Activated CD4-positive, alpha-beta memory T cell treated with anti-CD3 and anti-CD28 coated beads, Interleukin-2, amount 10 ng/mL, durations not matched to agents 7 days and 5 days (primary cell): ENCODE results near the gene SLC22A3. TPM values are rescaled to one million over a fixed set of nuclear protein-coding genes. Genes with fewer than 3 reads are reported as not detected.
"Not testable (repeated sequence)": the region's sequence is repeated elsewhere in the genome, so short reads cannot be mapped to it uniquely, and the experiment has no call there.

Experiments
- CTCF ChIA-PET: fragments of 350-600 bp; sonication (Branson Sonifier 250); formaldehyde crosslinking; loops from one replicate; lab custom pipeline; 2021; ENCODE audit warnings: antibody characterized with exemption, inconsistent platforms; lab: Charles Lee
- POLR2A ChIA-PET: fragments of 350-600 bp; sonication (Branson Sonifier 250); formaldehyde crosslinking; loops from one replicate; lab custom pipeline; 2021; ENCODE audit warnings: antibody characterized with exemption; lab: Charles Lee
- DNase-seq: peaks from one replicate; pipeline ENCODE4 v3.0.0-alpha.2; 2020
- H3K27ac Mint-ChIP-seq: one replicate; pipeline ENCODE4 v1.8.0; 2021; ENCODE audit warnings: mild to moderate bottlenecking, mixed read lengths
- H3K27me3 Mint-ChIP-seq: one replicate; pipeline ENCODE4 v1.8.0; 2021; ENCODE audit warnings: mixed read lengths
- H3K36me3 Mint-ChIP-seq: one replicate; pipeline ENCODE4 v1.8.0; 2021; ENCODE audit warnings: low read depth, mixed read lengths
- H3K4me1 Mint-ChIP-seq: one replicate; pipeline ENCODE4 v1.8.0; 2021; ENCODE audit warnings: mixed read lengths
- H3K4me3 Mint-ChIP-seq: one replicate; pipeline ENCODE4 v1.8.0; 2021; ENCODE audit warnings: mild to moderate bottlenecking, mixed read lengths
- H3K9me3 Mint-ChIP-seq: one replicate; pipeline ENCODE4 v1.8.0; 2021; ENCODE audit warnings: mixed read lengths
- total RNA-seq, 2 experiments: library from RNA; stranded (reverse); gene quantifications; one replicate each; pipeline ENCODE4 v1.2.3, GENCODE V29; 2021

Gene SLC22A3
- total RNA-seq, 2 experiments from 2014 or later: not detected

- Mint-ChIP-seq H3K4me3 (no peak overlapping the region), H3K4me1 (peaks cover 26% of the 10 kb centered on the region), H3K27me3 (peaks cover 6% of the 10 kb centered on the region), H3K36me3 (peaks cover 22% of the 10 kb centered on the region), H3K27ac (no peak overlapping the region), H3K9me3 (peaks cover 14% of the 10 kb centered on the region)
- CTCF ChIA-PET: interaction anchor here (0.7 to 1.9 kb wide), 15 partner anchors 9 to 764 kb away, joined by 3 to 22 read pairs (median 4); no protein-coding TSS in a partner anchor
- POLR2A ChIA-PET: interaction anchor here (1.2 kb wide), 1 partner anchor 317 kb away, joined by 4 read pairs; no protein-coding TSS in a partner anchor
- DNase-seq: peak; percentile 74
Observed at GRCh38 chr6:160455541-160456213, 107.5 kb downstream of the SLC22A3 start.

GRCh38 chr6:160456214-160456546 lies 108.0 kb downstream of the SLC22A3 start:
- POLR2A ChIA-PET: interaction anchor here (1.2 kb wide), 1 partner anchor 318 kb away, joined by 4 read pairs; no protein-coding TSS in a partner anchor
- H3K9me3 Mint-ChIP-seq: peaks cover 17% of the 10 kb centered on the region
- H3K27me3 Mint-ChIP-seq: peaks cover 6% of the 10 kb centered on the region
- H3K4me1 Mint-ChIP-seq: peaks cover 31% of the 10 kb centered on the region
- H3K27ac Mint-ChIP-seq: no peak overlapping the region
- H3K4me3 Mint-ChIP-seq: no peak overlapping the region
- CTCF ChIA-PET: interaction anchor here (1.0 to 1.9 kb wide), 8 partner anchors 8 to 603 kb away, joined by 3 to 22 read pairs (median 9); no protein-coding TSS in a partner anchor
- DNase-seq: no peak
- peaks cover 27% of the 10 kb centered on the region for H3K36me3 Mint-ChIP-seq

- POLR2A ChIA-PET: no interaction called here
- CTCF ChIA-PET: interaction anchor here (1.4 kb wide), 1 partner anchor 62 kb away, joined by 4 read pairs; no protein-coding TSS in a partner anchor
- Mint-ChIP-seq H3K4me1 (peaks cover 45% of the 10 kb centered on the region), H3K27ac (no peak overlapping the region), H3K9me3 (peaks cover 26% of the 10 kb centered on the region), H3K4me3 (no peak overlapping the region), H3K36me3 (peaks cover 38% of the 10 kb centered on the region), H3K27me3 (peaks cover 6% of the 10 kb centered on the region)
- no peak for DNase-seq
Observed at GRCh38 chr6:160457823-160458222, 109.6 kb downstream of the SLC22A3 start.

- Mint-ChIP-seq H3K4me1 (peaks cover 58% of the 10 kb centered on the region), H3K27me3 (peaks cover 4% of the 10 kb centered on the region), H3K27ac (peak overlapping the region; percentile 86), H3K36me3 (peaks cover 58% of the 10 kb centered on the region), H3K9me3 (peaks cover 34% of the 10 kb centered on the region), H3K4me3 (peak overlapping the region; percentile 13)
- DNase-seq: peak; percentile 21
- ChIA-PET CTCF (no interaction called here), POLR2A (interaction anchor here (0.6 to 2.4 kb wide), 3 partner anchors 16 to 700 kb away, joined by 3 to 16 read pairs (median 7); partner anchors contain the start of gene ACAT2)
Observed at GRCh38 chr6:160461641-160462040, 113.5 kb downstream of the SLC22A3 start.

GRCh38 chr6:160462116-160462515 lies 113.9 kb downstream of the SLC22A3 start:
- CTCF ChIA-PET: interaction anchor here (0.6 to 2.3 kb wide), 3 partner anchors 57 to 733 kb away, joined by 3 to 14 read pairs (median 3); partner anchors contain the start of gene TCP1
- POLR2A ChIA-PET: interaction anchor here (0.7 to 2.4 kb wide), 7 partner anchors 38 to 701 kb away, joined by 3 to 16 read pairs (median 3); partner anchors contain the start of genes ACAT2 and TCP1
- Mint-ChIP-seq H3K36me3 (peaks cover 61% of the 10 kb centered on the region), H3K4me3 (peak overlapping the region; percentile 28), H3K9me3 (peaks cover 32% of the 10 kb centered on the region), H3K27me3 (peaks cover 4% of the 10 kb centered on the region), H3K27ac (peak overlapping the region; percentile 86), H3K4me1 (peaks cover 58% of the 10 kb centered on the region)
- no peak for DNase-seq

- peaks cover under 1% of the 10 kb centered on the region for H3K27me3 Mint-ChIP-seq
- peak; percentile 77 for DNase-seq
Observed at GRCh38 chr6:160462551-160463109, 114.5 kb downstream of the SLC22A3 start.

GRCh38 chr6:160464744-160465143 lies 116.6 kb downstream of the SLC22A3 start:
- Mint-ChIP-seq H3K27ac (no peak overlapping the region), H3K4me1 (peaks cover 41% of the 10 kb centered on the region), H3K36me3 (peaks cover 51% of the 10 kb centered on the region), H3K27me3 (peaks cover 2% of the 10 kb centered on the region), H3K9me3 (peaks cover 31% of the 10 kb centered on the region), H3K4me3 (no peak overlapping the region)
- CTCF ChIA-PET: interaction anchor here (1.0 to 1.4 kb wide), 3 partner anchors 9 to 69 kb away, joined by 3 to 8 read pairs (median 6); no protein-coding TSS in a partner anchor
- DNase-seq: no peak
- POLR2A ChIA-PET: no interaction called here

More at GRCh38 chr6:160462551-160463109, 114.5 kb downstream of the SLC22A3 start:
- ChIA-PET POLR2A (interaction anchor here (0.7 to 2.4 kb wide), 8 partner anchors 38 to 701 kb away, joined by 3 to 16 read pairs (median 4); partner anchors contain the start of genes ACAT2, MRPL18 and TCP1), CTCF (interaction anchor here (0.6 to 2.3 kb wide), 4 partner anchors 57 to 1157 kb away, joined by 3 to 14 read pairs (median 4); partner anchors contain the start of gene TCP1)
- Mint-ChIP-seq H3K4me1 (peaks cover 55% of the 10 kb centered on the region), H3K9me3 (peaks cover 35% of the 10 kb centered on the region), H3K36me3 (peaks cover 65% of the 10 kb centered on the region), H3K4me3 (peak overlapping the region; percentile 28), H3K27ac (peak overlapping the region; percentile 58)

- H3K4me3 Mint-ChIP-seq, POLR2A ChIA-PET, H3K27ac Mint-ChIP-seq, DNase-seq, CTCF ChIA-PET: not testable (repeated sequence)
- Mint-ChIP-seq H3K36me3 (peaks cover 31% of the 10 kb centered on the region), H3K4me1 (peaks cover 29% of the 10 kb centered on the region), H3K9me3 (peaks cover 15% of the 10 kb centered on the region), H3K27me3 (peaks cover 10% of the 10 kb centered on the region)
Observed at GRCh38 chr6:160467261-160467871, 119.2 kb downstream of the SLC22A3 start.

GRCh38 chr6:160469153-160469552 lies 121.0 kb downstream of the SLC22A3 start:
- Mint-ChIP-seq H3K4me1 (peaks cover 17% of the 10 kb centered on the region), H3K4me3 (no peak overlapping the region), H3K27me3 (peaks cover 10% of the 10 kb centered on the region), H3K9me3 (peaks cover 3% of the 10 kb centered on the region), H3K36me3 (peaks cover 19% of the 10 kb centered on the region), H3K27ac (no peak overlapping the region)
- no peak for DNase-seq
- CTCF ChIA-PET: no interaction called here
- POLR2A ChIA-PET: no interaction called here

- H3K4me3 Mint-ChIP-seq, H3K36me3 Mint-ChIP-seq, H3K9me3 Mint-ChIP-seq, H3K27ac Mint-ChIP-seq, H3K27me3 Mint-ChIP-seq, CTCF ChIA-PET, H3K4me1 Mint-ChIP-seq, DNase-seq, POLR2A ChIA-PET: not testable (repeated sequence)
Observed at GRCh38 chr6:160476056-160476455, 127.9 kb downstream of the SLC22A3 start.

GRCh38 chr6:160477072-160477471 lies 128.9 kb downstream of the SLC22A3 start:
- H3K4me3 Mint-ChIP-seq, CTCF ChIA-PET, H3K27ac Mint-ChIP-seq, H3K36me3 Mint-ChIP-seq, DNase-seq, H3K27me3 Mint-ChIP-seq, H3K4me1 Mint-ChIP-seq, POLR2A ChIA-PET: not testable (repeated sequence)
- H3K9me3 Mint-ChIP-seq: peaks cover 11% of the 10 kb centered on the region

GRCh38 chr6:160477901-160478300 lies 129.7 kb downstream of the SLC22A3 start:
- Mint-ChIP-seq H3K27ac (no peak overlapping the region), H3K4me1 (peaks cover 5% of the 10 kb centered on the region), H3K4me3 (no peak overlapping the region), H3K36me3 (peaks cover 14% of the 10 kb centered on the region), H3K27me3 (no peaks in the 10 kb centered on the region), H3K9me3 (peaks cover 11% of the 10 kb centered on the region)
- DNase-seq: no peak
- CTCF ChIA-PET: no interaction called here
- POLR2A ChIA-PET: no interaction called here
